Stimulated activated naive CD8-positive, alpha-beta T cell treated with anti-CD3 and anti-CD28 coated beads, Interleukin-15, Interleukin-2, amounts not matched to agents 100 ng/mL and 50 ng/mL, for 24 hours (primary cell): ENCODE data around the gene KCNN3.
A peak's percentile ranks its signal among the peaks of the same experiment; 100 is the strongest.

Experiments
- H3K27ac Mint-ChIP-seq: one replicate; pipeline ENCODE4 v1.8.0; 2021; ENCODE audit warnings: mild to moderate bottlenecking, mixed read lengths
- H3K27me3 Mint-ChIP-seq: one replicate; pipeline ENCODE4 v1.8.0; 2021; ENCODE audit warnings: mixed read lengths
- H3K36me3 Mint-ChIP-seq: one replicate; pipeline ENCODE4 v1.8.0; 2021; ENCODE audit warnings: low read depth, mixed read lengths
- H3K4me1 Mint-ChIP-seq: one replicate; pipeline ENCODE4 v1.8.0; 2021; ENCODE audit warnings: low read depth, mixed read lengths
- H3K4me3 Mint-ChIP-seq: one replicate; pipeline ENCODE4 v1.8.0; 2021; ENCODE audit warnings: mild to moderate bottlenecking, mixed read lengths
- H3K9me3 Mint-ChIP-seq: one replicate; pipeline ENCODE4 v1.8.0; 2021; ENCODE audit warnings: mixed read lengths

The KCNN3 gene

DNA sequence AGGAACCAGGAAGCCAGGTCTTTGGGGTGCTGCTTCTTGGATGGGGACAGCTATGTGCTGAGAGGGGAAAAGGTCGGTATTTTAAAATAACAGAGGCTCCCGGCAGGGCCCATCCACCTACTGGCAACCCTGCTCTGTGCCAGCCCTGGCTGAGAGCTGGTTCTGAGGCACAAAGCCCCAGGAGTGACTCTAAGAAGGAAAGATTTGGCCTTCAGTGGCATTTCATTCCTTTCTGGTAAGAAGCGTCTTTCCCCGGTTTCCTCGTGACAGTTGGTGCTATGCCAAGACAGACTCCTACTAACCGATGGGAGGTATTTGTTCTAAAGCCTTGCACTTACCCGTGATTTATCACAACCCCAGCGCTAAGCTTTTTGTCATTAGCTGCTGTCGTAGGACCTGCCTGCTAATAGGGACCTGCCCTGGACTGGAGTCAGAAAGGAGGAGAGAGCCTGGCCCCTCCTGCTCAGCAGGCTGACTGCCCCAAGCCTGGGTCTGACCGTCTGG, 139.0 kb downstream of the KCNN3 start:
- peaks cover 7% of the 10 kb centered on the region for H3K27me3 Mint-ChIP-seq
- no peak overlapping the region for H3K4me3 Mint-ChIP-seq
- no peaks in the 10 kb centered on the region for H3K9me3 Mint-ChIP-seq
- no peaks in the 10 kb centered on the region for H3K36me3 Mint-ChIP-seq
- H3K4me1 Mint-ChIP-seq: peaks cover 46% of the 10 kb centered on the region
- no peak overlapping the region for H3K27ac Mint-ChIP-seq

DNA sequence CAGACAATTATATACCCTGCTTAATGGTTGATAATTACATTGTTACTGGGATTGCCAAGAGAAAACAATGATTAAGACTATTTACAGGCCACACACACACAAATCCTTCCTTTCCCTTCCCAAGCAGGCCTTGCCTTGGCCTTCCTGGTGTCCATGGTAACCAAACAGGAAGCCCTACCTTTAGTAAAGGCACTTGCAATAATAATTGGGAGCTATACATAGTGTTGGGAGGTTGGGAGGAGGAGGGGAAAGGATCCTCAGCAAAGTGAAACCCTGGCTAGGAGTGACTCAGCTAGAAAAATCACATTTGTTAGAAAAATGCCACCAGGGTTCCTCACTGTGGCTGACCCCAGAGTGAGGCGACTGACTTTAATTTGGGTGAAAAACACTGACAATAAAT, 139.8 kb downstream of the KCNN3 start:
- no peak overlapping the region for H3K27ac Mint-ChIP-seq
- no peaks in the 10 kb centered on the region for H3K36me3 Mint-ChIP-seq
- peaks cover 7% of the 10 kb centered on the region for H3K27me3 Mint-ChIP-seq
- peaks cover 43% of the 10 kb centered on the region for H3K4me1 Mint-ChIP-seq
- no peaks in the 10 kb centered on the region for H3K9me3 Mint-ChIP-seq
- H3K4me3 Mint-ChIP-seq: no peak overlapping the region

DNA sequence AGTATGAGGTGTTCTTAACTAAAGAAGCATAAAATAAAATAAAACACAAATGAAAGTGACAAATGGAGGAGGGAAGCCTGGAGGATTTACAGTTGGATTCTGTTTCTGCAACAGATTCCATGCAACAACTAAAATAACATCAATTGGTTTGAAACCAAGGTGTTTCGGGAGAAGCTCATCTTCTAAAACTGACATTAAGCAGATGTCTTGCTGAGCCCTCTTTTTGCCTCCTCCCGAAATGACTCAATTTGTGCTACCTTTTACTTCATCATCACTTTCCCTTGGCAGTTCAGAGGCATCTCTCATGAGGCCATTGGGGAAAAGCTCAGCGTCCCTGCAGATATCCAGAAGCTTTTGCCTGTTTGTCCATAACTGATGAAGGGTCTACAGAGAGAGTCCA, 140.5 kb downstream of the KCNN3 start:
- Mint-ChIP-seq H3K27ac (peak overlapping the region; percentile 0), H3K4me1 (peaks cover 43% of the 10 kb centered on the region), H3K4me3 (no peak overlapping the region), H3K27me3 (peaks cover 7% of the 10 kb centered on the region), H3K9me3 (no peaks in the 10 kb centered on the region), H3K36me3 (no peaks in the 10 kb centered on the region)

DNA sequence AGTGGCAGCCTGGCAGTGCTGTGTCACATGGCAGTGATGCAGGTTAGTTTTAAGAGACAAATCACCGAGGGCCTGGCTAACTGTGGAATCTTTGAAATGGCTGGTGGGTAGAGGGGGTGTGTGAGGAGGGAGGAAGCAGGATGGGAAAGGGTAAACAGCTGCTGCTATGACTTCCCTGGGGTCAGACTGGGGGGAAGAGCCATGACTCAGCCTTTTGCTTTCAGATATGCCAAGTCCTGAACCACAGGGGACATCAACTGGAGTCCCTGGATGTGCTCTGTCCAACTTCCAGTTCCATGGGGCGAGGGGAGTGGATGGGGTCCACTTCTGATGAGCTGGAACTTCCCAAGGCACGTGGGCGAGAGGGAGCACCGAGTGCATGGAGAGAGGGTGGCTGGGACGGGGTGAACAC, 141.0 kb downstream of the KCNN3 start:
- Mint-ChIP-seq H3K4me1 (peaks cover 43% of the 10 kb centered on the region), H3K36me3 (no peaks in the 10 kb centered on the region), H3K27ac (no peak overlapping the region), H3K4me3 (no peak overlapping the region), H3K27me3 (peaks cover 7% of the 10 kb centered on the region), H3K9me3 (no peaks in the 10 kb centered on the region)

DNA sequence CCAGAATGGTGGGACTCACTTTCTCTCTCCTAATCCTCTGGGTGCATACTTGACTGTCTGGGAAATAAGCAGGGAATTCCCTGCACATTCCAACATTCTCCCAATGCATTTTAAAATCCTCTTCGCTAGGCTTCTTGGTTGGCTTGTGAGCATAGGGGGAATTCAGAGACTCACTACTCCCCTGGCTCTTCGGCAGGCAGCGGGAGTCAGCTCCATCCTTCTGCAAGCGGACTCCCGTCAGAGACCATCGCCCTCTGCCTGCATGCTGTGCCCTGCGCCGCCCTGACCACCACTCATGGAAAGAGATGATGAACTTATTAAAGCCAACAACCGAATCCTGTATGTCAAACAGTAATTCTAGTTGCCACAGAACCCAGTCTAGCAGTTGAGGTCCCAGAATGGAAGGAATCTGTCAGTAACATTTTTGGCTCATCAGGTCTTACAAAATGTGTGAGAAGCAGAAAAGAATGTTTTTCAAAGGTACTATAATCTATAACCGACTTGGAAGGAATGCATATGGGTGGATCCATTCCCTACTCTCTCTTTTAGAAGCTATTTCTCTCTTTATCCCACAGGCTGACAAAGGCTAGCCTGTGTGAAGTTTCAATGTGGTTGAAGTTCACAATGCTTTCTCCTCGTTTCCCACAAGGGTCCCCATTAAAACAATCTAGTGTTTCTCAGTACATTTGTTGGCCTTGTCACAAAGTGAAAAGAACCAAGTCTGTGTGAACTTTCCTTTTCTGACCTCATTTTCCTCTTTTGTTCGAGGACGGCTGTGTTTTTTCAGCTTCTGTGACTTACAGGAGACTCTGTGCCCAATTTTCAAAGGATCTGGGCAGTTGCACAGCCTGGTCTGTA, 143.0 kb downstream of the KCNN3 start:
- Mint-ChIP-seq H3K4me1 (peaks cover 43% of the 10 kb centered on the region), H3K27ac (no peak overlapping the region), H3K9me3 (no peaks in the 10 kb centered on the region), H3K4me3 (no peak overlapping the region), H3K27me3 (peaks cover 7% of the 10 kb centered on the region), H3K36me3 (no peaks in the 10 kb centered on the region)

DNA sequence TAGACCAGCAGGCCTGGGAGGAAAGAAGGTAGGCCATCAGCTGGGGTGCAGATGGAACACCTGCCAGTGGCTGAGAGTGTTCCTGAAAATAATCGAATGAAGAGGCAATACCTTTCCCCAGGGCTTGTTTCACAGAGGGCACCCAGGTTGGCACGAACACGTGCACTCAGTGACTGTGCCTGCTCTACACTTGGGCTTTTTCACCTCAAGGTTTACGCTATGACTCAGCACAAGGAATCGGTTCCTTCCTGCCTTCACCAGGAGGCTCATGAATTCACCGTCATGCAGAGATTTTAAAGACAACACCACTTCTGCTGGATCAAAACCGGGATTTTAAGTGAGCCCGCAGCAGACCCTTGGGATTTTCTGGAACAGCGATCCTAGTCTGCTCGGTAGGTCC, 143.6 kb downstream of the KCNN3 start:
- Mint-ChIP-seq H3K36me3 (no peaks in the 10 kb centered on the region), H3K4me3 (no peak overlapping the region), H3K9me3 (no peaks in the 10 kb centered on the region), H3K4me1 (peaks cover 43% of the 10 kb centered on the region), H3K27ac (no peak overlapping the region), H3K27me3 (peaks cover 7% of the 10 kb centered on the region)

DNA sequence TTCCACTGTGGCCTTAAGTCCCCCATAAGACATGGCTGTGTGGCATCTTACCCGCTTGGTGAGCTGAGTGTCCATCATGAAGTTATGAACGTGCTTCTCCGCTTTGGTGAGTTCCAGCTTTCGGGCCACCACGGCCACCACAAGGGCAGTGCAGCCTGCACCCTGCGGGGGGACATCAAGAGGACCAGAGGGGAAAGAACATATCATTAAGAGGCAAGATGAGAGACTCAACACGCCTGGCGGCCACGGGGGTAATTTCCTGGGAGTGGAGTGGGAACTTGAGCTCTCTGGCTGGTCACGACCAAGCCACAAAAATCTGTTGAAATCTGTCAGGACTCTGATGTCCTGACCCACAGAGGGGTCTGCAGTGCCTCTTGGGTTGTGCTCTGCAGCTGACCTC, 144.2 kb downstream of the KCNN3 start:
- H3K36me3 Mint-ChIP-seq: no peaks in the 10 kb centered on the region
- no peaks in the 10 kb centered on the region for H3K9me3 Mint-ChIP-seq
- H3K27me3 Mint-ChIP-seq: peaks cover 7% of the 10 kb centered on the region
- H3K4me3 Mint-ChIP-seq: no peak overlapping the region
- H3K27ac Mint-ChIP-seq: no peak overlapping the region
- H3K4me1 Mint-ChIP-seq: peaks cover 42% of the 10 kb centered on the region

DNA sequence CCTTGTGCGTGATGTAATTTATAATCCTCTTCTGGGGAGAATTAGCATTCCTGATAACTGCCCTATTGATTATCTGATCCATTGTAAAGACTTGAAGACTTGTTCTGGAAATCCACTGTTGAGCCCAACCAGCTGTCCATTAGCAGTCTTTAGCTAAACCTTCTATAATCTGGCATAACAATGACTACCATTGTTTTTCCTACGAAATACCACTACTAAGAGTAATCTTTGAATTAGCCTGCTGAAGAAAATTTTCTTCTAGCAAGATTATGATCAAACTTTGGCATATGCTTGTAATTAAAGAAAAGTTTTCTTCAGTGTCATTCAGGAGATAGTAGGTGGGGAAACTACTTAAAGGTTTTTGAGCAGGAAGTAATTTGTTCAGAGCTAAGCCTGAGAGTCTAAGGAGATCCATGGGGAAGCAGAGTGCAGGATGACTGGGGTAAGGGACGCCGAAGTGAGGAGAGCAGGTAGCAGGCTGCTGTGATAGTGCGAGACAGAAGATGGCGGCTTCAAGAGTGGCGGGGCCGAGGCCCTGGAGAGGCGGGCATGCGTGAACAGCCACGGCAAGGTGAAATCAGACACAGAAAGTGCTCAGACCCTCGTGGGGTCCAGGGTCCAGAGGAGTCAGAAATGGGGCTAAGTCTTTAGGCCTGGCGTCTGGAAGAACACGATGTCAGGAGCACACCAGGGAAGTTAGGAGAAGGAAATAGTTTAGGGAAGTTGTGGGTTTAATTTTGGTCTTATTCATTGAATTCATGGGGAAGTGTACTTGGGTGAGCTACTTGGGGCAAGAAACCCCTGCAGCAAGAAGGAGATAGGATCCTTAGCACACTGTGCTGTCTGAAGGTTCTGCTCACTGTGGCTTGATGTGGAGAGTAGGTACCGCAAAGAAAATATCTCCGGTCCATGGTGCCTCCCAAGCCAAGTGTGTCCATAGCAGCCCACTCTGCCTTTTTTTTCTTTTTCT, 149.5 kb downstream of the KCNN3 start:
- no peaks in the 10 kb centered on the region for H3K36me3 Mint-ChIP-seq
- no peaks in the 10 kb centered on the region for H3K9me3 Mint-ChIP-seq
- peaks cover 17% of the 10 kb centered on the region for H3K4me1 Mint-ChIP-seq
- H3K27me3 Mint-ChIP-seq: no peaks in the 10 kb centered on the region
- no peak overlapping the region for H3K27ac Mint-ChIP-seq
- H3K4me3 Mint-ChIP-seq: no peak overlapping the region

DNA sequence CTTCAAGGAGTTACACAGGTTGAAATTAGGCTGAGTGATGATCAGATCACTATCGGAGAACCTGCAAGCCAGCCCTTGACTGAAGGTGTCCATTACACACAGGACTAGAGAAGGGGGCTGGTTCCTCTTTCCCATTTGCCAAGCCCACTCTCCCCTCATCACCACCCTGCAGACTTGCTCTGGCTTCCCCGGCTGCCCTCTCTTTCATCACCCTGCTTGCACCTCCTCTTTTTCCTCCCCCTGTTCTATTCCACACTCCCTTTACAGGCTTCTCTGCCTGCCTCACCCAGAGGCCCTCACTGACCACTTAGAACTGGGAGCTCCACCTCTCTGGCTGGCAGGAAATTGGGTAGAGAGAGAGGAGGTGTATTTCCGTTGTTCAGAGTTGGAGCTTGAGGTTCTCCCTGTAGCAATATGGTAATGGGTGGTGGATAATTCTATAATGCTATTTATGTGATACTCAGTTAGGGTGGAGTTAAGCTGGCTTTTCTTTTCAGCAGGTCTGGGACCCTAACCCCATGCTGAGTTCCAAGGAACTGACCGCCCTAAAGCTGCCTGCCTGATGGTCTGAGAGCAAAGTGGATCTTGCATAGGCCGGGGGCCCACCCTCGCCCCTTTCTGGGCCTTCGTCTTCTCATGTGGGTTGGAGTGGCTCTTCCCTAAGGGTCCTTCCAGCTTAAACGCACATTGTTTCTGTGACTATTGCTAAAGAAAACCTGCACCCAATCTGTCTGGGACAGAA, 150.3 kb downstream of the KCNN3 start:
- Mint-ChIP-seq H3K27me3 (no peaks in the 10 kb centered on the region), H3K4me3 (no peak overlapping the region), H3K27ac (no peak overlapping the region), H3K36me3 (no peaks in the 10 kb centered on the region), H3K9me3 (no peaks in the 10 kb centered on the region), H3K4me1 (peaks cover 20% of the 10 kb centered on the region)

DNA sequence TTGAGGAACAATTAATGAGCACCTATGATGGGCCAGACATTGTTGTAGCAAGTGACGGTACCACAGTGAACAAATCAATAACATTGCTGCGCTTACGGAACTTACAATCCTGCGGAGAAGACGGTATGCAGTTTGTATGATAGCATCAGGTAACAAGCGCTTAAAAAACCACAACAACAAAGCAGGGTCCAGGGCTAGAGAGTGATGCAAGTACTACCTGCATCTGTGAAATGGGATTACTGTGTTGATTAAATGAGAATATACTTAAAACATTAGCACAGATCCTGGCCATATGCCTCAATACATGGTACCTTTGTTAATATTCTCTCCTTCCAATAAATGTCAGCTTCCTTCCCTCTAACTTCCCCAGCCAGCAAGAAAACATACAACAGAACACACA, 151.5 kb downstream of the KCNN3 start:
- Mint-ChIP-seq H3K4me1 (peaks cover 20% of the 10 kb centered on the region), H3K9me3 (no peaks in the 10 kb centered on the region), H3K36me3 (no peaks in the 10 kb centered on the region), H3K27ac (no peak overlapping the region), H3K27me3 (no peaks in the 10 kb centered on the region), H3K4me3 (no peak overlapping the region)

DNA sequence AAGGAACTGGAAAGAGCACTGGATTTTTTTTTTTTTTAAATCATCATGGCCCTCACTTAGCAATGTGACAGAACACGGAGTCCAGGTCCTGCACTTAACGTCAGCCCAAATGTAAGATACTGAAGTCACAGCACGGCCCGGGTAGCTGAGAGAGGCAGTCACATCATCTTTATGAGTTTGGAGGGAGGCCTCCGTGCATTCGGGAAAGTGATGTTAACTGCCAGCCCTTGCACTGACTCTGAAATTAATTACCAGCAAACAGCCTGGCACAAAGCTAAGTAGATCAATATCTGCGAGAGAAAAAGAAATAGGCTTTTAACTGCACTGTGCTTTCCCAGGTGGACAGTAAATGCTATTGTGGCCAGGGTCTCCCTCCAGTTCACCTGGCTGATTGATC, 152.6 kb downstream of the KCNN3 start:
- no peaks in the 10 kb centered on the region for H3K36me3 Mint-ChIP-seq
- peaks cover 20% of the 10 kb centered on the region for H3K4me1 Mint-ChIP-seq
- H3K9me3 Mint-ChIP-seq: no peaks in the 10 kb centered on the region
- H3K27ac Mint-ChIP-seq: no peak overlapping the region
- no peaks in the 10 kb centered on the region for H3K27me3 Mint-ChIP-seq
- H3K4me3 Mint-ChIP-seq: no peak overlapping the region

DNA sequence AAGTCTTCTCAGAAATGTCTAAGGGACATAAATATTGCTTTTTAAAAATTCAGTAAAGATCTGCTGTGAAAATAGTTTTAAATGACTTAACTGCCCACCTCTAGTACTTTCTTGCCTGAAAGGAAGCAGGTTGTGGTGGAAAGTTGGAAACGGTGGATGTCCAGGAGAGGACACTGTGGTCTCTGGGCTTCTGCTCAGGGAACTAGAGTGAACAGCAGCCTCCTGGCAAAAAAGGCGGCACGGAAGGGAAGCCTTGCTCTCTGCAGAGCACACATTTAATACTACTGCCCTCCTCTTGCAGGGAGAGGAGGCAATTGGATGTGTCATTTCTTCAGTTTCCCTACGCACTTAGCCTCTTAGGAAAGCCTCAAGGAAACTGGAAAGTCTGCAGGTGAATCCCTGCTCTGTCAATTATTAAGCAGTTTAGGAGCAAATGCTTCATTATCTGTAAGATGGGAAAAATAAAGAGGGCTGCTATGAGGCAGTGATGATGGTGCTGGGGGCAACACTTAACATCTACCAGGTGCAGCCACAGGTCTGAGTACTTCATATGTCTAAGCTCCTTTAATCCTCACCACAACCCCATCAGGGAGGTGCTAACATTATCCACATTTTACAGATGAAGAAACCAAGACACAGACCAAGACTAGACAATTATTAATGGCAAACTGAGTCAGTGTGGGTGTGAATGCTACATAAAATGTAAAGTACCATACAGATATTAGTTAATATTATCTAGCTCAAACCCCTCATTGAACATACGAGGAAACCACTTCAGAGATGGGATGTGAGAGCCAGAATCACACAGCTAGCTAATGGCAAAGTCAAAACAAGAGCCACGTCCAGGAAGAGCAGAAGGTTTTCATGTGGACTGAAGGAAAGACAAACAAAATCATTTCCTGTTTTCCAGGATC, 153.2 kb downstream of the KCNN3 start:
- H3K27me3 Mint-ChIP-seq: no peaks in the 10 kb centered on the region
- peaks cover 20% of the 10 kb centered on the region for H3K4me1 Mint-ChIP-seq
- no peaks in the 10 kb centered on the region for H3K36me3 Mint-ChIP-seq
- no peak overlapping the region for H3K4me3 Mint-ChIP-seq
- H3K9me3 Mint-ChIP-seq: no peaks in the 10 kb centered on the region
- no peak overlapping the region for H3K27ac Mint-ChIP-seq

DNA sequence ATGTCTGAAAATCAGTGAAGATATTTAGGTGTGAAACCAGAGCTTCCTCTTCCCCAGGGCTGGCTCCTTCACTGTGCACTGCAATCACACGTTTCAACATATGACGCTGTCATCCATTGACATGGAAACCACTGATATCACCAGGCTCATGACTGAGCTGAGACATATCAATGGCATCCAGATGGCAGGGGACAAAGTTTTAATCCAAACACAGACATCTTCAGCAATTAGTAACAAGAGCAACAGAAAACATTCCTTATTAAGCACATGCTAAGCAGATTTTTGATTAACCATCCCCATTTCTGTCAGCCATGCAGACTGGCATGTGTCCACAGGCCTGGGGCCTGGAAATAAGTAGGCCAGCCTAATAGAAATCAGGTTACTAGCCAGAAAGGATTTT, 154.1 kb downstream of the KCNN3 start:
- Mint-ChIP-seq H3K27ac (no peak overlapping the region), H3K27me3 (no peaks in the 10 kb centered on the region), H3K9me3 (no peaks in the 10 kb centered on the region), H3K4me1 (peaks cover 20% of the 10 kb centered on the region), H3K36me3 (no peaks in the 10 kb centered on the region), H3K4me3 (no peak overlapping the region)

DNA sequence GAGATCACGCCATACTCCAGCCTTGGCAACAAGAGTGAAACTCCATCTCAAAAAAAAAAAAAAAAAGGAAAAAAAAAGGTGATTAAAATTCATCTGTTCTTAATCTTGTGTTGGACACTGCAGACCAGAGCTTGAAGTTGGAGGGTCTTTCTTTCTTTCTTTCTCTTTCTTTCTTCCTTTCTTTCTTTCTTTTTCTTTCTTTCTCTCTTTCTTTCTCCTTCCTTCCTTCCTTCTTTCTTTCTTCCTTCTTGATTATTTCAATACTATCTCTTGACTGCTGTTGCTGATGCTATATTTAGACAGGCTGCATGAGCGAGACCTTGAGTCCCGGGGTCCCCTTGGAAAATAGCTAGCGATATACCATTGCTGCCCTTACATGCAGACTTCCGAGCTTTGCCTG, 154.7 kb downstream of the KCNN3 start:
- Mint-ChIP-seq H3K4me1 (peaks cover 15% of the 10 kb centered on the region), H3K9me3 (no peaks in the 10 kb centered on the region), H3K27me3 (no peaks in the 10 kb centered on the region), H3K4me3 (no peak overlapping the region), H3K27ac (peak overlapping the region; percentile 53), H3K36me3 (no peaks in the 10 kb centered on the region)
